ENCODE measurements around the gene BRIX1.

BRIX1 gene

GRCh38 chr5:34929134-34929719, 13.7 kb downstream of the BRIX1 start, which contains the start of gene DNAJC21:
TSS of gene DNAJC21 (plus strand) at chr5:34929559. CDS start at chr5:34929820, 261 bp downstream.
- peak; percentile 82 for DNase-seq (ENCODE audit: low read depth)
- H3K4me3 ChIP-seq (ENCODE audit: control insufficient read depth, low read depth, low read length), result peak within 1 kb of the TSS; percentile 95
- TF ChIP-seq CTCF (IDR thresholded peaks at IDR 0.05; ENCODE audit: control insufficient read depth, insufficient read depth, low read depth, low read length, missing control alignments), result no peak

- peak overlapping the region; percentile 95 for H3K4me3 ChIP-seq (ENCODE audit: control insufficient read depth, low read depth, low read length)
- TF ChIP-seq CTCF (IDR thresholded peaks at IDR 0.05; ENCODE audit: control insufficient read depth, insufficient read depth, low read depth, low read length, missing control alignments), result no peak
- DNase-seq (ENCODE audit: low read depth), result no peak
Observed at GRCh38 chr5:34929720-34930461, 14.4 kb downstream of the BRIX1 start.

- DNase-seq (ENCODE audit: low read depth), result no peak
- TF ChIP-seq CTCF (IDR thresholded peaks at IDR 0.05; ENCODE audit: control insufficient read depth, insufficient read depth, low read depth, low read length, missing control alignments), result no peak
Observed at GRCh38 chr5:34930462-34930844, 14.9 kb downstream of the BRIX1 start.

GRCh38 chr5:34930870-34931269, 15.4 kb downstream of the BRIX1 start:
- no peak for TF ChIP-seq CTCF (IDR thresholded peaks at IDR 0.05; ENCODE audit: control insufficient read depth, insufficient read depth, low read depth, low read length, missing control alignments)
- peak overlapping the region; percentile 95 for H3K4me3 ChIP-seq (ENCODE audit: control insufficient read depth, low read depth, low read length)
- no peak for DNase-seq (ENCODE audit: low read depth)

More at GRCh38 chr5:34930462-34930844, 14.9 kb downstream of the BRIX1 start:
- H3K4me3 ChIP-seq (ENCODE audit: control insufficient read depth, low read depth, low read length), result peak overlapping the region; percentile 95

GRCh38 chr5:34932947-34933346, 17.4 kb downstream of the BRIX1 start:
- DNase-seq (ENCODE audit: low read depth), result no peak
- no peak for TF ChIP-seq CTCF (IDR thresholded peaks at IDR 0.05; ENCODE audit: control insufficient read depth, insufficient read depth, low read depth, low read length, missing control alignments)
- H3K4me3 ChIP-seq (ENCODE audit: control insufficient read depth, low read depth, low read length), result no peak overlapping the region

GRCh38 chr5:34941936-34942335, 26.4 kb downstream of the BRIX1 start:
- TF ChIP-seq CTCF (IDR thresholded peaks at IDR 0.05; ENCODE audit: control insufficient read depth, insufficient read depth, low read depth, low read length, missing control alignments), result no peak
- DNase-seq (ENCODE audit: low read depth), result no peak
- no peak overlapping the region for H3K4me3 ChIP-seq (ENCODE audit: control insufficient read depth, low read depth, low read length)
